Epithelial cell of prostate (primary cell): Measurements from ENCODE around the gene ABCC4.

Experiments used
- DNase-seq: peaks from one replicate; pipeline ENCODE4 v3.0.0-alpha.2; 2011; ENCODE audit warnings: low read depth, low spot score
- H3K27ac ChIP-seq: fragments of 450-650 bp; 2 replicates; pipeline ENCODE4 v1.5.1; 2017; ENCODE audit warnings: mild to moderate bottlenecking

The ABCC4 gene, protein sequence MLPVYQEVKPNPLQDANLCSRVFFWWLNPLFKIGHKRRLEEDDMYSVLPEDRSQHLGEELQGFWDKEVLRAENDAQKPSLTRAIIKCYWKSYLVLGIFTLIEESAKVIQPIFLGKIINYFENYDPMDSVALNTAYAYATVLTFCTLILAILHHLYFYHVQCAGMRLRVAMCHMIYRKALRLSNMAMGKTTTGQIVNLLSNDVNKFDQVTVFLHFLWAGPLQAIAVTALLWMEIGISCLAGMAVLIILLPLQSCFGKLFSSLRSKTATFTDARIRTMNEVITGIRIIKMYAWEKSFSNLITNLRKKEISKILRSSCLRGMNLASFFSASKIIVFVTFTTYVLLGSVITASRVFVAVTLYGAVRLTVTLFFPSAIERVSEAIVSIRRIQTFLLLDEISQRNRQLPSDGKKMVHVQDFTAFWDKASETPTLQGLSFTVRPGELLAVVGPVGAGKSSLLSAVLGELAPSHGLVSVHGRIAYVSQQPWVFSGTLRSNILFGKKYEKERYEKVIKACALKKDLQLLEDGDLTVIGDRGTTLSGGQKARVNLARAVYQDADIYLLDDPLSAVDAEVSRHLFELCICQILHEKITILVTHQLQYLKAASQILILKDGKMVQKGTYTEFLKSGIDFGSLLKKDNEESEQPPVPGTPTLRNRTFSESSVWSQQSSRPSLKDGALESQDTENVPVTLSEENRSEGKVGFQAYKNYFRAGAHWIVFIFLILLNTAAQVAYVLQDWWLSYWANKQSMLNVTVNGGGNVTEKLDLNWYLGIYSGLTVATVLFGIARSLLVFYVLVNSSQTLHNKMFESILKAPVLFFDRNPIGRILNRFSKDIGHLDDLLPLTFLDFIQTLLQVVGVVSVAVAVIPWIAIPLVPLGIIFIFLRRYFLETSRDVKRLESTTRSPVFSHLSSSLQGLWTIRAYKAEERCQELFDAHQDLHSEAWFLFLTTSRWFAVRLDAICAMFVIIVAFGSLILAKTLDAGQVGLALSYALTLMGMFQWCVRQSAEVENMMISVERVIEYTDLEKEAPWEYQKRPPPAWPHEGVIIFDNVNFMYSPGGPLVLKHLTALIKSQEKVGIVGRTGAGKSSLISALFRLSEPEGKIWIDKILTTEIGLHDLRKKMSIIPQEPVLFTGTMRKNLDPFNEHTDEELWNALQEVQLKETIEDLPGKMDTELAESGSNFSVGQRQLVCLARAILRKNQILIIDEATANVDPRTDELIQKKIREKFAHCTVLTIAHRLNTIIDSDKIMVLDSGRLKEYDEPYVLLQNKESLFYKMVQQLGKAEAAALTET (N-terminal part only)

DNA sequence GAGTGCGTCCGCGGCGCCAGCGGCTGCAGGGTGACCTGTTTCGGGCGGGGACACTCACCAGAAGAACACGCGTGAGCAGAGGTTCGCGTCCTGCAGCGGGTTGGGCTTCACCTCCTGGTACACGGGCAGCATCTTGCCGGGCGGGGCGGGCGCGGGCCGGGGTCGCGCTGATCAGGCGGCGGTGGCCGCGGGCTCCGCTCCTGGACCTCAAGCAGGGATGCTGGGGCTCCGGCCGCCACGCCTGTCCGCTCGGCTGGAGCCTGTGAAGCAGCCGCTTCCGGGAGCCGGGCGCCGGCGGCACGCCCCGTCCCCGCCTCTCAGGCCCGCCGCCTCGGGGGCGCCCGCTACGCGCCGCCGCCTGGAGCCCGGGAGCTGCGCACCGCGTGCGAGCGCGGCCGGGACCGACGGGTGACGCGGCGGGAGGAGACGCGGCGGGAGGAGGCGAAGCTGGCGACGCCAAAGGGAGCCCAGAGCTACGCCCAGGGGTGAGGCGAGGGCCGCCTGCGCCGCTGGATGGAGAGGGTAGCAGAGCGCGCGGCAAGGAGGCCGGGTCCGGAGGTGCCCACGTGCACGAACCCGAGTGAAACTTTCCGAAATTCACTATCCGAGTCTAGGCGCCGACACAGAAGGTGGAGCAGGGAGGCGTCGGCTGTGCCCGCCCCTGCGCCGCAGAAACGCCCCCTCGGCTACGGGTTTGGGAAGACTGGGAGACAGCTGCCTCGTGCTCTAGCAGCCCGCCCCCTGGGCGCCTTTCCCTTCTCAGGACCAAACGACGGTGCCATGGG lies at the start of gene ABCC4:
TSS of gene ABCC4 (minus strand) at position 269 of the 785 bp plus-strand sequence. CDS start at position 132, 137 bp downstream.
- no peak for DNase-seq
- H3K27ac ChIP-seq = no peak within 1 kb of the TSS

DNA sequence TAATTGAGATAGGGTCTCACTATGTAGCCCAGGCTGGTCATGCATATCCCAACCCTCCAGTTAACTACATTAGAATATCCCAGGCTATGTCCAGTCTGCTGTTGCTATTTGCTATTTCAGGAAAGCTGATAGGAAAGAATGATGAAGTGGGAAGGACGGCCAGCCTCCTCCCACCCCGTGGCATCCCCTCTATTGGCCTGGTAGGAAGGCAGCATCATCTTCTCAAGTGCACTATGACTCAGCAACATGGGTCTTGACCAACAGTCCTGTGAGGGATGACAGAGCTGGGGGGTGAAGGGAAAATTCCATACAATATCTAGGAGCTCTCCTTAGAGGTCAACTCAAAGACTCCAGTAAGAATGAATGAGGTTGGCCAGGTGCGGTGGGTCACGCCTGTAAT lies 48.0 kb upstream of the ABCC4 start:
- DNase-seq = no peak
- H3K27ac ChIP-seq = no peak overlapping the region

DNA sequence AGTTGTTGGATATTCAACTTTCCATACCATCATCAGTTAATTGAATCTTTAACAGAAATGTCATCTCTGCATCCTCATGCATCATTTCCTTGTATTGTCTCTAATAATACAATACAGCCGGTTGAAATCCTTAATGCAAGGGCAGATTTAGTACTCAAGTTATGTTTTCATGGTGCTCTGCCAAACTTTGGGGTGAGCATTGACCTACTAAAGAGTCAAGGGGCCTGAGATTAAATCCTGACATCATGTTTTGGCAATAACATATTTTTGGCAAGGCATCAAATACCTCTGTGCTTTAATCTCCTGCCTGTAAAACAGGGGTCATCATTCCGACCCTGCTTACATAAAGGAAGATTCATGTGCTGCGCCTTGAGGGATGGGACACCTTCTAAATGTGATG lies 42.7 kb upstream of the ABCC4 start:
- H3K27ac ChIP-seq = no peak overlapping the region
- no peak for DNase-seq

DNA sequence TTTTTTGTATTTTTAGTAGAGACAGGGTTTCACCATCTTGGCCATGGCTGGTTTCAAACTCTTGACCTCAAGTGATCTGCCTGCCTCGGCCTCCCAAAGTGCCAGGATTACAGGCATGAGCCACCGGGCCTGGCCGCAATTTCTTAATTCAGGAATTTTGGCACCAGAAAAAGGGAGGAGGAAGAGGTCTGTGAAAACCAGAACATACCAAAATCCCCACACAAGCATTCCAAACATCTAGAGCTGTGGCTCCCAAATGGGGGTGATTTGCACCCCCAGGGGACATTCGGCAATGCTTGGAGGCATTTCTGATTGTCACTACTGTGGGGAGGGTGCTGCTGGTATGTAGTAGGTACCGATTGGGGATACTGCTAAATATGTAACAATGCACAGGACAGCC lies 40.2 kb upstream of the ABCC4 start:
- DNase-seq = no peak
- no peak overlapping the region for H3K27ac ChIP-seq

DNA sequence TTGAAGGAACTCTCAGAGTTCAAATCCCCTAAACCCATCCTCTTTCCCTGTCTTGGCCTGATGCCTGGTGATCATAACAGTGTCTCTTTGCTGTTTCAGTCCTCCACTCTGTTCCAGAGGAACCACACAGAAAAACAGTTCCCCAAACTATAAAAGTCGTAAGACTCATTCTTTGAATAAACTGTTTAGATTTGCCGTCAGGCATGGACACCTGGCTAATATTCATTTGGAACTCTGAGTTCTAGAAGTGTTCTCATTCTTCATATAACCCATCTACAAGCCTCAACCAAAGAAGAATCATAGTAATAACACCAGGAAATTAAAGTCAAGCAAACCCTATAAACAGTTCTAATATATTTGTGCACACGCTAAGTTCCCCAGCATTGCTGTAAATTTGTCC lies 37.7 kb upstream of the ABCC4 start:
- DNase-seq = no peak
- H3K27ac ChIP-seq = no peak overlapping the region

DNA sequence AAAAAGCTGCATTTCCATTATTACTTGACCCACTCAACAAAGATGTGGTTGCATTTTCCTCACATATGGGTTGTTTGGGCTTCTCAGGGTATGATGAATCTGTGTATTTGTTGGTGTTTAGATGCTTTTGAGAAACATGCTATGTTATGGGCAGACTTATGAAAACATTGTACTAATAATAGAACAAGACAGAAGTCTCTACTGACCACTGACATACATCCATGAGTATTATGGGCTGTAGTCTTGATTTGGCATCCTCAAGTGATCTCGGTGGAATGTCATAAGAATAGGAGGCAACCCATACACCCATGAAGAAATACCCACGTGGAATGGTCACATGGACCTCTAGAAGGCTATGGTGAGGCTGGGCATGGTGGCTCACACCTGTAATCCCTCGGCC lies 36.3 kb upstream of the ABCC4 start:
- no peak for DNase-seq
- H3K27ac ChIP-seq = no peak overlapping the region

DNA sequence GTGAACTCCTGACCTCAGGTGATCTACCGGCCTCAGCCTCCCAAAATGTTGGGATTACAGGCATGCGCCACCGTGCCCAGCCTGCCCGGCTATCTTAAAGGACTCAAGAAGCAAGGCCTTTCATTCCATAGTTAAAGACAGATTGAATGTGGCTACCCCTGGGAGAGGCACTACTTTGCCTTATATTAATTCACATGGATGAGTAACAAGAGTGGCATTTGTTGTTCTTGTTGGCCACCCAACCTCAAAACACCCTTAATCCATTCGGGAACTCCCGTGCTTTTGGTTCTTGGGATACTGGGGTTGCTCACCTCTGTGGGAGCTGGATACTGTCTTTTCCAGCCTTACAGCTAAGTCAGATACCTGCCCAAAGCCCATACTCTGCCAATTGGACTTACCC lies 34.4 kb upstream of the ABCC4 start:
- no peak overlapping the region for H3K27ac ChIP-seq
- no peak for DNase-seq

DNA sequence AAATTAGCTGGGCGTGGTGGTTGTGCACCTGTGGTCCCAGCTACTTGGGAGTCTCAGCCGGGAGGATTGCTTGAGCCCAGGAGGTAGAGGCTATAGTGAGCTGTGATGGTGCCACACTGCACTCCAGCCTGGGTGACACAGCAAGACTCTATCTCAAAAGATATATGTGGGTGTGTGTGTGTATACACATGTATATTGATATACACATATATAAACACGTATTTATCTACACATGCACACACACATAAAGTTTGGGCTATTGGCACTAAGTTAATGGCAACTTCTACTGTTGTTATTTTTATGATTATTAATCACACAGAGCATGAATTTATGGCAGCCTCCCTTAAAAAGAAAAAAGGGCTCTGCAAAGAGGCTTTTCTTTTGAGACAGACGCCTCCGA lies 27.1 kb upstream of the ABCC4 start:
- H3K27ac ChIP-seq = no peak overlapping the region
- DNase-seq = no peak

DNA sequence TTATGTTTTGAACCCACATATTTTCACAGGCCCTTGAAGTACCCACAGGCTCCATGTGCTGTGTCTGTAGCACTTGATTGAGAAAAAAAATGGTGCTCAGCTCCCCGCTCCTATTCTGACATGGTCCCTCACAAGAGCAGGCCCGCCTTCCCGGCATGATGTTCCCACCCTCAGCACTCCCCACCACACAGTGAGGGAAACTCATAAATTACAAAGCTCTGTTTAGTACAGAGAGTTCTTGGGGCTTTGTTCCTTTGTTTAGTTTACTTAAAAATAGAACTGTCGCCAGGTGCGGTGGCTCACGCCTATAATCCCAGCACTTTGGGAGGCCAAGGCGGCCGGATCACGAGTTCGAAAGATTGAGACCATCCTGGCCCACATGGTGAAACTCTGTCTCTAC lies 25.9 kb upstream of the ABCC4 start:
- no peak overlapping the region for H3K27ac ChIP-seq
- no peak for DNase-seq

DNA sequence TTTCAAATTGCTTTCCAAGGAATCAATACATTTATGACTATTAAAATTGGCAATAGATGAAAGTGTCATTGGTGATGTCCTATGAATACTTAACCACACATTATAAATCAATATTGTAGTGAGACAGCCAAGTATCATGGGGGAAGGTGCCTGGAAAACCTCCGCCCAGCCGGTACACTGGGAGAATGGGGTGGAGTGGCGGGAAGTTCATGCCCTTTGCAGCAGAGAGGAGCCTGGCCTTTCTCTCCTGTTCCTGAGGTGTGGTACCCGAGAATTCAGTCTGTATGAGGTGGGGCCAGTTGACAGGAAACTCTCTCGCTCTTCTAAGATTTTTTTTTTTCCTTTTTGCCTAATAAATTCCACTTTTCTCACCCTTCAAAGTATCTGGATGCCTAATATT lies 25.4 kb upstream of the ABCC4 start:
- DNase-seq = no peak
- no peak overlapping the region for H3K27ac ChIP-seq

DNA sequence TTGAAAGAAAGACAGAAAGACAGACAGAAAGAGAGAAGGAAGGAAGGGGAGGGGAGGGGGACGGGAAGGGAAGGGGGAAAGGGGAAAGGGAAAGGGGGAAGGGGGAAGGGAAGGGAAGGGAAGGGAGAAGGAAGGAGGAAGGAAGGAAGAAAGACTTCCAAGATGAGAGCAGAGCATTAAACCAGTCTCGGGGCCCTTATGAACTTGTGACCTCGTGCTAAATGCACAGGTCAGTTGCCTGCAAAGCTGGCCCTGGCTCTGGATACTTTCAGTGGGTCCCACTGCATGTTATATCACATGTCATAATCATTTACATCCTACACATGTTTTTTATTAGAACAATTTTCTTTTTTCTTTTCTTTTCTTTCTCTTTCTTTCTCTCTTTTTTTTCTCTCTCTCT lies 24.2 kb upstream of the ABCC4 start:
- H3K27ac ChIP-seq = no peak overlapping the region
- no peak for DNase-seq

DNA sequence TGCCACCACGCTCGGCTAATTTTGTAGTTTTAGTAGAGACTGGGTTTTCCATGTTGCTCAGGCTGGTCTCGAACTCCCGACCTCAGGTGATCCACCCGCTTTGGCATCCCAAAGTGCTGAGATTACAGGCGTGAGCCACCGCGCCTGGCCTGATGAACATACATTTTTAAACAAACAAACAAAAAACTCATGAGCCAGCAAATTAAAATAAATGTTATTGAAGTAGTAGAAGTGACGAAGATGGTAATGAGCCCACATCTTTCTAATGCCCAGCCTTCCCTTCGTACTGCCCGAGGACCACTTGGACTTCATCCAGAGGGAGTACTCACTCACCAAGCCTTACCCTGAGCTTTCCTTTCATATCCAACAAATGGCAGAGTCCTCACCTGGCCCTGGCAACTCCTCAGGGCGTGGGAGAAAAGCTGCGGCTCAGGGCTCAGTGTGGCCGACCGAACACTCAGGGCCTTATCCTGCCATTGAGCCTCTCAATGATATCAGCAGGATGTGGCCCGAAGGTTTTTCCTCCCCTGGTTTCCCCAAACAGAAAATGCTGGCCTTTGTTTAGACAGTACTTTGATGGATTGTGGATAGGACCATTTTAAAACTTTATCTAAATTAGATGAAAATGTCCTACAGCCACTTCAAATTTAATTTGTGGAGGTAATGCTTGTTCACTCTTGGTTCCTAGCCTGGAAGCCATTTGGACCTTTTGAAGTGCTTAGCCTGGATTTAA lies 22.8 kb upstream of the ABCC4 start:
- no peak for DNase-seq
- H3K27ac ChIP-seq = no peak overlapping the region

DNA sequence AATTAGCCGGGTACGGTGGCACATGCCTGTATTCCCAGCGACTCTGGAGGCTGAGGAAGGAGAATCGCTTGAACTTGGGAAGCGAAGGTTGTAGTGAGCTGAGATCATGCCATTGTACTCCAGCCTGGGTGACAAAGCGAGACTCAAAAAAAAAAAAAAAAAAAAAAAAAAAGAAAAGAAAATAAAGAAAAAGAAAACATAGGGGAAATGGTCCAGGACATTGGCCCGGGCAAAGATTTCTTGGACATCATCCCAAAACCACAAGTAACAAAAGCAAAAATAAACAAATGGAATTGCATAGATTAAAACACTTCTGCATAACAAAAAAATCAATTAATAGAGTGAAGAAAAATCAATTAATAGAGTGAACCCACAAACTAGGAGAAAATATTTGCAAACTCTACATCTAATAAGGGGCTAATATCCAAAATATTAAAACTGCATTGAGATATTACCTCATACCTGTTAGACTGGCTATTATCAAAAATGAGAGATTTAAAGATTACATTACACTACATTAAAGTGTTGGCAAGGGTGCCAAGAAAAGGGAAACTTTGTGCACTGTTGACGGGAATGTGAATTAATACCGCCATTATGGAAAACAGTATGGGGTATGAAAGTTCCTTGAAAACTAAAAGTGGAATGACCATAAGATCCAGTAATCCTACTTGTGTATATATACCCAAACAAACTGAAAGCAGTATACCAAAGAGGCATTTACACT lies 18.5 kb upstream of the ABCC4 start:
- no peak overlapping the region for H3K27ac ChIP-seq
- no peak for DNase-seq

DNA sequence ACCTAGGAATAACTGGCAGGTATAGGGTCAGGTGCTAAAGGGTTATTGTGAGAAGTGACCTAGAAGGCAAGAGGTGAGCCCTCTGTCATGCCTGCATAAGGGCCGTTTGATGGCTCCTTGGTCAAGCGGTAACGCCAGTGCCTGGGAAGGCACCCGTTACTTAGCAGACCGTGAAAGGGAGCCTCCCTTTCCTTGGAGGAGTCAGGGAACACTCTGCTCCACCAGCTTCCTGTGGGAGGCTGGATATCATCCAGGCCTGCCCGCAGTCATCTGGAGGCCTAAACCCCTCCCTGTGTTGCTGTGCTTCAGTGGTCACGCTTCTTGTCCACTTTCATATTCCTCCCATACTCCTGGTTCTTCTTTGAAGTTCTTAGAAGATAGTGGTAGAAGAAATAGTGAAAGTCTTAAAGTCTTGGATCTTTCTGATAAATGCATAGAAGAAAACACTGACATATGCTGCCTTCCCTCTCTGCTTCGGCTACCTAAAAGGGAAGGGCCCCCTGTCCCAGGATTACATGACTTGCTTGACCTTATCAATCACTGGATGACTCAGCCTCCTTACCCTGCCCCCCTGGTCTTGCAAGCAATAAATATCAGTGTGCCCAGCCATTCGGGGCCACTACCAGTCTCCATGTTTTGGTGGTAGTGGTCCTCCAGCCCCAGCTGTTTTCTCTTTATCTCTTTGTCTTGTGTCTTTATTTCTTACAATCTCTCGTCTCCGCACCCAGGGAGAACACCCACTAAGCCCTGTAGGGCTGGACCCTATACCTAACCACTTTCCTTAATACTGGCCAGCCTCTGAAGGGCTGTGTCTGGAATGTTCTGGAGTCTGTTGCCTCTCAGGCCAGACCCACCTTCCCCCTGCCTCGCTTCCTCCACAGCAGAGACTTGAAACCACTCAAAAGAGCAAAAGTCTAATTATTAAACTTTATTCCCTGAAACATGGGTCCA lies 16.1 kb upstream of the ABCC4 start:
- no peak overlapping the region for H3K27ac ChIP-seq
- DNase-seq = no peak

DNA sequence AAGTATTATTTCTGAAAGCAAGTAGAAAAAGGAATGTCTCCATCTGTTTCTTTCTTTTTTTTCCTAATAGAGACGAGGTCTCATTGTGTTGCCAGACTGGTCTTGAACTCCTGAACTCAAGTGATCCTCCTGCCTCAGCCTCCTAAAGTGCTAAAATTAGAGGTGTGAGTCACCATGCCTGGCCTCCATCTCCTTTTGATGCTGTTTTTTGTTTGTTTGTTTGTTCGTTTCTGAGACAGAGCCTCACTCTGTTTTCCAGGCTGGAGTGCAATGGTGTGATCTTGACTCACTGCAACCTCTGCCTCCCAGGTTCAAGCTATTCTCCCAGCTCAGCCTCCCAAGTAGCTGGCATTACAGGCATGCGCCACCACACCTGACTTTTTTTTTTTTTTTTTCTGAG lies 14.5 kb upstream of the ABCC4 start:
- DNase-seq = no peak
- H3K27ac ChIP-seq = no peak overlapping the region

DNA sequence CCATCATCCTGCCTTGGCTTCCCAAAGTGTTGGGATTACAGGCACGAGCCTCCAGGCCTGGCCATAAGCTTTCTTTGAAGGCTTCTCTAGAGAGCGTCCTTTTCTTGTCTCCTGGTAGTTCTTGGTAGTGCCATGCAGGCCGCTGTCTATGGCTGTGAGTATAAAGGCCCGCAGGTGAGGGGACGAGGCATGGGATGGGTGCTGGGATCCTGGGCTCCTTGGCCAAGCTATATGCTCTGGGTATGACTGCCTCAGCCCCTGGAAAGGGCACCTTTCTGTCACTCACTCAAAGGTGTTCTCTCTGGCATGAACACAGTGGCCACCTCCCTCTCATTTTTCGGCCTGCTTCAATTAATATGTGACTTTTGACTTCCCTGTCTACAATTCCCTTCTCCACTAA lies 6.3 kb upstream of the ABCC4 start:
- DNase-seq = no peak
- H3K27ac ChIP-seq = no peak overlapping the region

DNA sequence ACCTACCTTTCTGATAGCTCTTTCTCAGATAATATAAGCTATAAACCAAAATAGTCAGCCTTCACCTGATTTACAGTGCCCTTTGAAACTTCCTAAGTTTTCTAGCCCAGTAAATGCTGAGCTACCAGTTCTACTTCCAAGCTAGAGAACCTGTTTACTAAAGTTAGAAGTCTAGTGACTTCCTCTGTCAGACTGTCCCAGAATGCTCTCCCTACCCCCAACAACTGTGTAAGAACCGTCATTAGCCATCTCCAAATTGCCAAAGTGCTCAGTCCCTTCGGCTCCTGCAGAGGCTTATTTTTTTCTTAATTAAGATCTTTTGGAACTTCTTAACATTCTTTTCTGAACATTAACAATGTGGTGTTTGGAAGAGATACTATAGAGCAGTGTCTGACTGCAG lies 3.2 kb upstream of the ABCC4 start:
- no peak for DNase-seq
- H3K27ac ChIP-seq = no peak overlapping the region

DNA sequence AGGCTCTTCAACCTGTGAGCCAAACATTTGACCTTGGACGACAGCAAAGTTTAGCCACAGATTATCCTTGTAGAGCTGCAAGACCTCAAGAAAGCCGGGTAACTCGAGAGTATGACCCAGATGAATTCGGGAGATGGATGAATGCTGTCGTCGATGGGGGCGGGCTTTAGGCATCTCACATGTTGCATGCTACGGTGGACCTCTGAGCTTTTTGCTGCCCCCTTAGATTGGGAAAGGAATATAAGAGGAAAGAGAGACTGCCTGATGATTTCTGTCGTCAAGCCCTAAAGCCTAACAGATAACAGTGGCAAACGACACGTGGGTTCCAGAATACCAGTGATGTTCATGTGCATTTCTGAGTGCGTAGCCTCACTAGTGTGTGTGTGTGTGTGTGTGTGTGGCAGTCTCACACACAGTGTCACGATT lies 730 bp upstream of the ABCC4 start:
- no peak for DNase-seq
- H3K27ac ChIP-seq = no peak overlapping the region
